ENCODE results near the gene FGD5.

FGD5 gene

DNA sequence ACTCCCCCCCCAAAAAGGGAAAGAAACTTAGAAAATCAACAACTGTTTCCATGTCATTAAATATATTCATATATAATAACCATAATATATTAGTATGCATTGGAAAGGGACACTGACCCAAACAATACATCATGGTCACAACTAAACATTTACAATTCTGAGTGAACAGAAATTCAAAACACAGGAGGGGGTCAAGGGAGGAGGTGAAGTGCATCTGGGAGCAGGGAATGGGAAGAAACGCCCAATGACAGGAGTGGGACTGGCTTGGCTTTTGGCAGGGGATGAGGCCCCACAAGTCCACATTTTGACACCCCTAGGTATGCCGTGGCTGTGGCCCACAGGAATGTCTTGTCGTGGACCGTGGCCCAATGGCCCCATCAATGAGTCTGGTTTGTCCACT, 41.1 kb downstream of the FGD5 start:
- Histone ChIP-seq H2BK120ac (ENCODE audit: low read depth, low read length) (no peak overlapping the region), H3K4ac (ENCODE audit: low read depth in 1 of 2, low read length in 2 of 2) (no peak overlapping the region), H3K9ac (ENCODE audit: low read length) (no peak overlapping the region), H4K8ac (ENCODE audit: low read length) (no peak overlapping the region), H3K4me3 (ENCODE audit: insufficient read depth in 1 of 2, low read depth in 1 of 2, low read length in 2 of 2) (no peak overlapping the region), H3K36me3 (ENCODE audit: control insufficient read depth in 1 of 2, insufficient read depth in 2 of 2, low read depth in 1 of 2, low read length in 2 of 2) (no peaks in the 10 kb centered on the region), H3K27me3 (ENCODE audit: control insufficient read depth in 1 of 2, insufficient read depth in 1 of 2, low read length in 2 of 2) (peaks cover 6 to 41% of the 10 kb centered on the region in 2 experiments), H3K23ac (ENCODE audit: low read length in 2 of 2) (no peak overlapping the region), H3K14ac (ENCODE audit: low read length in 2 of 2) (no peak overlapping the region), H2BK12ac (ENCODE audit: low read length in 2 of 2) (no peak overlapping the region), H4K91ac (ENCODE audit: low read length) (no peak overlapping the region), H2BK5ac (ENCODE audit: low read depth, low read length, poor library complexity, severe bottlenecking) (no peak overlapping the region), H3K4me2 (ENCODE audit: low read length, poor library complexity, severe bottlenecking) (no peak overlapping the region), H3K79me1 (replicated peaks; ENCODE audit: low read length, poor library complexity, severe bottlenecking) (no peaks in the 10 kb centered on the region), H2AFZ (ENCODE audit: low read depth, low read length) (no peak overlapping the region), H2BK15ac (ENCODE audit: low read depth, poor library complexity, severe bottlenecking) (no peak overlapping the region), H3K27ac (ENCODE audit: low read length, poor library complexity, severe bottlenecking) (no peak overlapping the region), H3K18ac (ENCODE audit: low read depth in 1 of 2, low read length in 2 of 2) (no peak overlapping the region), H3K9me3 (ENCODE audit: control insufficient read depth, low read length) (peaks cover 5% of the 10 kb centered on the region), H2AK5ac (ENCODE audit: low read length, severe bottlenecking) (no peak overlapping the region), H3K4me1 (ENCODE audit: control insufficient read depth, insufficient read depth, low read depth, low read length) (no peaks in the 10 kb centered on the region)
- WGBS: 91% methylated on average over 4 of the region's 4 CpGs
- DNase-seq: no peak

GRCh38 chr3:14861031-14861430, 42.3 kb downstream of the FGD5 start:
- no peak overlapping the region for H2BK120ac ChIP-seq (ENCODE audit: low read depth, low read length)
- no peak for DNase-seq

DNA sequence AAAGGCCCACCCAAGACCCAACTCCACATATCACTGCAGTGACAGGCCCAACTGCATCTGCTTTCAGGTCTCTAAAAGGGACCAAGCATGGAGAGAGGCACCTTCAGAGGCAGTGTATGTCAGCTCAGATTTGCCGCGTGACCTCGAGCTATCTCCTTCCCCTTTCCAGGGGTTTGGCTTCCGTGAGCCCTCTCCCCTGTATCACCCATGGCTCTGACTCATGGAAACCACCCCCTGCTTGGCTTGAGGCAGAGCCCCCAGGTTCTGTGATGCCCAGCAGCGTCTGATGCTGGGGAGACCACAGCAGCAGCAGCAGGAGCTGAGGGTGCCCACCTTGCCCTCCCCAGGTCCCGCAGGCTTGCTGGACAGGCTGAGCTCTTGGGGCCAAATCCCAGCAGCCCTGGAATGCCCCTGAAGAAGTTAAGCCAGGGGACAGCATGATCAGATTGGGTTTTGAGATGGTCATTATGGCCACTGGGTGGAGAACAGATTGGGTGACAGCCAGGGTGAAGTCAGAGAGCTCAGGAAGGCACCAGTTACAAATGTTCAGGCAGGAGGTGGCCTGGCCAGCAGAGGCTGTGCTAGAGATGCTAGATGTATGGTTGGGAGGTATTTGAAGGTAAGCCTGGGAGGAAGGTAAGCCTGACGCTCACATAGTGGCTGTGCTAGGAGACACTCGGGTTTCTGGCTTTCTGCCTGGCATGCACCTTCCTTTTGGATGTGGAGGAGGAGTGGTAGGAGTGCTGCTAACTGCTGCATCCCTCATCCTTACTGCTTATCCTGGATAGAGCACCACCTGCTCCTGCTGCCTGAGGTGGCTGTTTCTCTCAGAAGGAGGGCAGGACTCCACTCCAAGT, 42.9 kb downstream of the FGD5 start:
- Histone ChIP-seq H4K91ac (ENCODE audit: low read length) (no peak overlapping the region), H3K9ac (ENCODE audit: low read length) (no peak overlapping the region), H3K27ac (ENCODE audit: low read length, poor library complexity, severe bottlenecking) (no peak overlapping the region), H3K79me1 (replicated peaks; ENCODE audit: low read length, poor library complexity, severe bottlenecking) (no peaks in the 10 kb centered on the region), H3K27me3 (ENCODE audit: control insufficient read depth in 1 of 2, insufficient read depth in 1 of 2, low read length in 2 of 2) (peaks cover 13 to 57% of the 10 kb centered on the region in 2 experiments), H2AK5ac (ENCODE audit: low read length, severe bottlenecking) (no peak overlapping the region), H3K36me3 (ENCODE audit: control insufficient read depth in 1 of 2, insufficient read depth in 2 of 2, low read depth in 1 of 2, low read length in 2 of 2) (no peaks in the 10 kb centered on the region), H2BK5ac (ENCODE audit: low read depth, low read length, poor library complexity, severe bottlenecking) (no peak overlapping the region), H2BK12ac (ENCODE audit: low read length in 2 of 2) (no peak overlapping the region), H2BK15ac (ENCODE audit: low read depth, poor library complexity, severe bottlenecking) (no peak overlapping the region), H3K4me2 (ENCODE audit: low read length, poor library complexity, severe bottlenecking) (no peak overlapping the region), H3K9me3 (ENCODE audit: control insufficient read depth, low read length) (no peaks in the 10 kb centered on the region), H2BK120ac (ENCODE audit: low read depth, low read length) (no peak overlapping the region), H3K18ac (ENCODE audit: low read depth in 1 of 2, low read length in 2 of 2) (no peak overlapping the region), H3K4ac (ENCODE audit: low read depth in 1 of 2, low read length in 2 of 2) (no peak overlapping the region), H3K23ac (ENCODE audit: low read length in 2 of 2) (no peak overlapping the region), H2AFZ (ENCODE audit: low read depth, low read length) (no peak overlapping the region), H3K4me1 (ENCODE audit: control insufficient read depth, insufficient read depth, low read depth, low read length) (no peaks in the 10 kb centered on the region), H3K14ac (ENCODE audit: low read length in 2 of 2) (no peak overlapping the region), H4K8ac (ENCODE audit: low read length) (no peak overlapping the region), H3K4me3 (ENCODE audit: insufficient read depth in 1 of 2, low read depth in 1 of 2, low read length in 2 of 2) (no peak overlapping the region)
- WGBS: 77% methylated on average over 8 of the region's 8 CpGs
- DNase-seq: no peak

More at GRCh38 chr3:14861031-14861430, 42.3 kb downstream of the FGD5 start:
- no peak overlapping the region for H4K91ac ChIP-seq (ENCODE audit: low read length)
- no peak overlapping the region for H3K4me2 ChIP-seq (ENCODE audit: low read length, poor library complexity, severe bottlenecking)
- H3K4me3 ChIP-seq (ENCODE audit: insufficient read depth in 1 of 2, low read depth in 1 of 2, low read length in 2 of 2): no peak overlapping the region
- H2BK12ac ChIP-seq (ENCODE audit: low read length in 2 of 2): no peak overlapping the region
- H3K9me3 ChIP-seq (ENCODE audit: control insufficient read depth, low read length): peaks cover 2% of the 10 kb centered on the region
- H3K18ac ChIP-seq (ENCODE audit: low read depth in 1 of 2, low read length in 2 of 2): no peak overlapping the region
- no peak overlapping the region for H2BK5ac ChIP-seq (ENCODE audit: low read depth, low read length, poor library complexity, severe bottlenecking)
- no peak overlapping the region for H4K8ac ChIP-seq (ENCODE audit: low read length)
- H3K79me1 ChIP-seq (replicated peaks; ENCODE audit: low read length, poor library complexity, severe bottlenecking): no peaks in the 10 kb centered on the region
- no peak overlapping the region for H2BK15ac ChIP-seq (ENCODE audit: low read depth, poor library complexity, severe bottlenecking)
- no peaks in the 10 kb centered on the region for H3K4me1 ChIP-seq (ENCODE audit: control insufficient read depth, insufficient read depth, low read depth, low read length)
- no peak overlapping the region for H3K4ac ChIP-seq (ENCODE audit: low read depth in 1 of 2, low read length in 2 of 2)
- no peak overlapping the region for H3K27ac ChIP-seq (ENCODE audit: low read length, poor library complexity, severe bottlenecking)
- H2AK5ac ChIP-seq (ENCODE audit: low read length, severe bottlenecking): no peak overlapping the region
- H3K27me3 ChIP-seq (ENCODE audit: control insufficient read depth in 1 of 2, insufficient read depth in 1 of 2, low read length in 2 of 2): peaks cover 13 to 50% of the 10 kb centered on the region in 2 experiments
- no peak overlapping the region for H3K14ac ChIP-seq (ENCODE audit: low read length in 2 of 2)
- H3K9ac ChIP-seq (ENCODE audit: low read length): no peak overlapping the region
- no peak overlapping the region for H2AFZ ChIP-seq (ENCODE audit: low read depth, low read length)
- H3K23ac ChIP-seq (ENCODE audit: low read length in 2 of 2): no peak overlapping the region
- no peaks in the 10 kb centered on the region for H3K36me3 ChIP-seq (ENCODE audit: control insufficient read depth in 1 of 2, insufficient read depth in 2 of 2, low read depth in 1 of 2, low read length in 2 of 2)
- WGBS: 49% methylated on average over 7 of the region's 7 CpGs

DNA sequence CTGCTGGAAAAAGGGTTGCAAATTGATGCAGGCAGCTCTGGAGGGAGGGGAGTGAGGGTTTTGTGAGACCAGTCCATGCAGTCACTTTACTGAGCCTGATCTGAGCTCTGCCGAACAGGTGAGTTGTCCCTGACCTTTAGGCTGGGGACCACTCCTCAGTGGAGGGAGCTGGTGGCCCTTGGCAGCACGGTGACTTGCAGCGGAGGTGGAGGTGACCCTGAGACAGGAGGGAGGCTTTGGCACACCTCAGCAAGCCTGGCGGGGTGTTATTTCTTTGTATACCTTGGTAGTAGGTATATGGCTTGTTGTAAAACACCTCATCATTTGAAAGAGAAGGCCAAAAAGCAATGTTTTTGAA, 43.5 kb downstream of the FGD5 start:
- H3K4me2 ChIP-seq (ENCODE audit: low read length, poor library complexity, severe bottlenecking): no peak overlapping the region
- 80% methylated on average over 4 of the region's 4 CpGs for WGBS
- no peak overlapping the region for H3K18ac ChIP-seq (ENCODE audit: low read depth in 1 of 2, low read length in 2 of 2)
- DNase-seq: no peak
- H3K23ac ChIP-seq (ENCODE audit: low read length in 2 of 2): no peak overlapping the region
- H2BK15ac ChIP-seq (ENCODE audit: low read depth, poor library complexity, severe bottlenecking): no peak overlapping the region
- no peak overlapping the region for H2AFZ ChIP-seq (ENCODE audit: low read depth, low read length)
- no peak overlapping the region for H2BK120ac ChIP-seq (ENCODE audit: low read depth, low read length)
- no peak overlapping the region for H3K14ac ChIP-seq (ENCODE audit: low read length in 2 of 2)
- H4K91ac ChIP-seq (ENCODE audit: low read length): no peak overlapping the region
- no peak overlapping the region for H3K27ac ChIP-seq (ENCODE audit: low read length, poor library complexity, severe bottlenecking)
- H3K27me3 ChIP-seq (ENCODE audit: control insufficient read depth in 1 of 2, insufficient read depth in 1 of 2, low read length in 2 of 2): peaks cover 13 to 62% of the 10 kb centered on the region in 2 experiments
- H3K9me3 ChIP-seq (ENCODE audit: control insufficient read depth, low read length): no peaks in the 10 kb centered on the region
- no peak overlapping the region for H2BK12ac ChIP-seq (ENCODE audit: low read length in 2 of 2)
- H3K9ac ChIP-seq (ENCODE audit: low read length): no peak overlapping the region
- no peak overlapping the region for H2AK5ac ChIP-seq (ENCODE audit: low read length, severe bottlenecking)
- H4K8ac ChIP-seq (ENCODE audit: low read length): no peak overlapping the region
- no peaks in the 10 kb centered on the region for H3K4me1 ChIP-seq (ENCODE audit: control insufficient read depth, insufficient read depth, low read depth, low read length)
- no peaks in the 10 kb centered on the region for H3K79me1 ChIP-seq (replicated peaks; ENCODE audit: low read length, poor library complexity, severe bottlenecking)
- no peak overlapping the region for H2BK5ac ChIP-seq (ENCODE audit: low read depth, low read length, poor library complexity, severe bottlenecking)
- no peaks in the 10 kb centered on the region for H3K36me3 ChIP-seq (ENCODE audit: control insufficient read depth in 1 of 2, insufficient read depth in 2 of 2, low read depth in 1 of 2, low read length in 2 of 2)
- no peak overlapping the region for H3K4me3 ChIP-seq (ENCODE audit: insufficient read depth in 1 of 2, low read depth in 1 of 2, low read length in 2 of 2)
- no peak overlapping the region for H3K4ac ChIP-seq (ENCODE audit: low read depth in 1 of 2, low read length in 2 of 2)
